Measurements from ENCODE around the gene CREBL2.

DNA sequence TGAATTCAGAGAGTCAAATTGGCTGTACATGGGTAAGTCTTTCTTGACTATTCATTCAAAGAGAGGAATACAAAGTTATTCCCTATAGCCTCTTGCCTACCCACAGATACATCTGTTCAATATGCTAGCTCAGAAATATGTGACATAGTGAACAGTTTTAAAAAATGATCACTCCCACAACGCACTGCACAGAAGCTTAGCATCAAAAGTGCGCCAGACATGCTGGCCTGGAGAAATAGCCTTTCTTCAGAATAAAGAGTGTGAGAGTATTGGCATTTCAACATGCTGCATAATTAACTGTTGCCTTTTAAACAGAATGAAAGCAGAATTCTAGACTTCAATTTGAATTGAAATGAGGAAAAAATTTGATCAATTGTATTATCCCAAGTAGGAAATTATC, 57.3 kb downstream of the CREBL2 start:
- TF ChIP-seq, protein P1, sequence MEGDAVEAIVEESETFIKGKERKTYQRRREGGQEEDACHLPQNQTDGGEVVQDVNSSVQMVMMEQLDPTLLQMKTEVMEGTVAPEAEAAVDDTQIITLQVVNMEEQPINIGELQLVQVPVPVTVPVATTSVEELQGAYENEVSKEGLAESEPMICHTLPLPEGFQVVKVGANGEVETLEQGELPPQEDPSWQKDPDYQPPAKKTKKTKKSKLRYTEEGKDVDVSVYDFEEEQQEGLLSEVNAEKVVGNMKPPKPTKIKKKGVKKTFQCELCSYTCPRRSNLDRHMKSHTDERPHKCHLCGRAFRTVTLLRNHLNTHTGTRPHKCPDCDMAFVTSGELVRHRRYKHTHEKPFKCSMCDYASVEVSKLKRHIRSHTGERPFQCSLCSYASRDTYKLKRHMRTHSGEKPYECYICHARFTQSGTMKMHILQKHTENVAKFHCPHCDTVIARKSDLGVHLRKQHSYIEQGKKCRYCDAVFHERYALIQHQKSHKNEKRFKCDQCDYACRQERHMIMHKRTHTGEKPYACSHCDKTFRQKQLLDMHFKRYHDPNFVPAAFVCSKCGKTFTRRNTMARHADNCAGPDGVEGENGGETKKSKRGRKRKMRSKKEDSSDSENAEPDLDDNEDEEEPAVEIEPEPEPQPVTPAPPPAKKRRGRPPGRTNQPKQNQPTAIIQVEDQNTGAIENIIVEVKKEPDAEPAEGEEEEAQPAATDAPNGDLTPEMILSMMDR (IDR thresholded peaks at IDR 0.05; ENCODE audit: low read depth, low read length, poor library complexity, severe bottlenecking), result no peak
- no peak for TF ChIP-seq EZH2phosphoT487 (IDR thresholded peaks at IDR 0.05; ENCODE audit: borderline replicate concordance, low read length)

Data from DOHH2 (cell line).